K562 (cell line): ENCODE measurements around the gene PBX2. TPM values are rescaled to one million over a fixed set of nuclear protein-coding genes. Genes with fewer than 3 reads are reported as not detected.

Experiments
- BDP1 ChIP-seq: IDR thresholded peaks from 3 replicates; pipeline ENCODE4 v1.6.1; 2011; ENCODE audit not compliant: insufficient read length, insufficient read depth
- CBFB ChIP-seq: sonication (generic); formaldehyde crosslinking; IDR thresholded peaks from 2 replicates; pipeline ENCODE4 v1.4.0; 2020; ENCODE audit warnings: mild to moderate bottlenecking, missing genetic modification reagents
- DACH1 ChIP-seq: fragments of 450-650 bp; IDR thresholded peaks from 2 replicates; pipeline ENCODE4 v1.6.1; 2018; ENCODE audit not compliant: partially characterized antibody
- FOXA3 ChIP-seq, 2 experiments: fragments of 450-650 bp in 1 of 2; sonication (generic) in 1 of 2; formaldehyde crosslinking; IDR thresholded peaks in 1 of 2; conservative IDR thresholded peaks in 1 of 2; 2 replicates each; pipeline versions ENCODE4 v1.4.0 to v1.8.0; 2020 to 2022; ENCODE audit warnings: mild to moderate bottlenecking in 2 of 2, missing genetic modification reagents in 1 of 2
- FOXK1 ChIP-seq: sonication (generic); formaldehyde crosslinking; IDR thresholded peaks from 2 replicates; pipeline ENCODE4 v1.8.0; 2022; ENCODE audit warnings: missing genetic modification reagents, mild to moderate bottlenecking, borderline replicate concordance
- KDM1A ChIP-seq, 2 experiments: fragments of 450-650 bp; IDR thresholded peaks; 2 replicates each; pipeline ENCODE4 v1.6.1; 2016; ENCODE audit warnings: mild to moderate bottlenecking in 2 of 2
- MTA3 ChIP-seq: fragments of 450-650 bp; formaldehyde crosslinking; IDR thresholded peaks from 2 replicates; pipeline ENCODE4 v1.6.1; 2017; ENCODE audit warnings: mild to moderate bottlenecking, borderline replicate concordance
- NELFE ChIP-seq: IDR thresholded peaks from 2 replicates; pipeline ENCODE4 v1.6.1; 2011; ENCODE audit warnings: mild to moderate bottlenecking; ENCODE audit not compliant: insufficient read depth, insufficient read length
- NFIX ChIP-seq: fragments of 250-450 bp; sonication (Bioruptor Pico); IDR thresholded peaks from 2 replicates; pipeline ENCODE4 v1.4.0; 2020; ENCODE audit warnings: low read depth, mild to moderate bottlenecking, moderate library complexity
- RBM22 ChIP-seq: fragments of 200-400 bp; formaldehyde crosslinking; IDR thresholded peaks from 2 replicates; pipeline ENCODE4 v1.6.1; 2018; ENCODE audit warnings: low read length, low read depth; ENCODE audit not compliant: poor library complexity, severe bottlenecking
- RBM34 ChIP-seq: fragments of 200-400 bp; formaldehyde crosslinking; IDR thresholded peaks from 2 replicates; pipeline ENCODE4 v1.6.1; 2018; ENCODE audit warnings: low read length, borderline replicate concordance; ENCODE audit not compliant: insufficient read depth
- SMAD2 ChIP-seq: fragments of 150-350 bp; IDR thresholded peaks from 2 replicates; pipeline ENCODE4 v1.6.1; 2014; ENCODE audit warnings: low read depth, mild to moderate bottlenecking, low read length
- SUPT5H ChIP-seq: fragments of 450-650 bp; IDR thresholded peaks from 2 replicates; pipeline ENCODE4 v1.6.1; 2016
- TCF3 ChIP-seq: sonication (generic); formaldehyde crosslinking; IDR thresholded peaks from 2 replicates; pipeline ENCODE4 v1.4.0; 2020; ENCODE audit warnings: mild to moderate bottlenecking, missing genetic modification reagents
- TOE1 ChIP-seq, 2 experiments: fragments of 450-650 bp in 1 of 2; sonication (generic) in 1 of 2; formaldehyde crosslinking in 1 of 2; IDR thresholded peaks; 2 replicates each; pipeline versions ENCODE4 v1.7.1 to v1.8.0; 2016 to 2022; ENCODE audit warnings: borderline replicate concordance in 2 of 2, mild to moderate bottlenecking in 2 of 2, antibody characterized with exemption in 1 of 2, inconsistent platforms in 1 of 2, low read depth in 1 of 2, missing genetic modification reagents in 1 of 2, moderate library complexity in 1 of 2
- ZBTB43 ChIP-seq: sonication (generic); formaldehyde crosslinking; IDR thresholded peaks from 2 replicates; pipeline ENCODE4 v1.8.0; 2023; ENCODE audit warnings: mild to moderate bottlenecking, missing genetic modification reagents
- ZNF124 ChIP-seq: sonication (generic); formaldehyde crosslinking; IDR thresholded peaks from 2 replicates; pipeline ENCODE4 v1.8.1; 2022; ENCODE audit warnings: missing genetic modification reagents
- ZNF197 ChIP-seq: fragments of 200-800 bp; sonication (Bioruptor generic); IDR thresholded peaks from 2 replicates; pipeline ENCODE4 v1.6.1; 2016; ENCODE audit warnings: low read depth, missing genetic modification characterization, missing compliant biosample characterization
- ZNF407 ChIP-seq: fragments of 450-650 bp; IDR thresholded peaks from 2 replicates; pipeline ENCODE4 v1.6.1; 2016; ENCODE audit warnings: low read depth
- ZNF551 ChIP-seq: fragments of 250-450 bp; sonication (Bioruptor Pico); IDR thresholded peaks from 2 replicates; pipeline ENCODE4 v1.5.0; 2021; ENCODE audit warnings: mild to moderate bottlenecking, moderate library complexity
- polyA plus RNA-seq, 8 experiments: library from polyadenylated mRNA; depleted of rRNA in 4 of 8; stranded (reverse) in 5 of 8; unstranded in 3 of 8; fragments of >200 nt; fragmentation: Nextera tagmentation in 2 of 8; fragmentation: Illumina TruSeq in 1 of 8; extraction: Ambion mirVana in 2 of 8; extraction: Trizol in 1 of 8; gene quantifications; 2 replicates each; pipeline versions ENCODE4 v1.2.1 to v1.2.3, GENCODE V29; 2011 to 2014; ENCODE audit warnings: inconsistent platforms in 1 of 8, missing spikeins in 1 of 8
- total RNA-seq, 7 experiments: library from RNA; depleted of rRNA in 6 of 7; stranded (reverse); fragments of >200 nt in 6 of 7; fragmentation: Illumina TruSeq in 2 of 7; extraction: Trizol in 2 of 7; gene quantifications; 2 replicates each; pipeline versions ENCODE4 v1.2.1 to v1.2.3, GENCODE V29; 2011 to 2021; ENCODE audit warnings: low replicate concordance in 1 of 7

Gene PBX2
- total and polyA plus RNA-seq, 9 of the 15 experiments (the other 6 are each of a cell fraction or from before 2014, with no cell fraction given), result 1.9 to 134 (median 62.5) TPM

- TF ChIP-seq ZNF407, result no peak
- TF ChIP-seq FOXK1, result no peak
- TF ChIP-seq ZBTB43 (CRISPR knock-in tag), result no peak
- TF ChIP-seq CBFB, result no peak; the same call in 1 of the 2 replicates
- TF ChIP-seq NFIX (CRISPR knock-in tag), result no peak
- 0 out of 2 replicates have a peak, but pooled peaks have one; percentile 15 for TF ChIP-seq TOE1 (IDR thresholded peaks at IDR 0.05; ENCODE audit: borderline replicate concordance)
- TF ChIP-seq TOE1 (CRISPR knock-in tag; IDR thresholded peaks at IDR 0.05; ENCODE audit: borderline replicate concordance, low read depth), result no peak
- no peak for TF ChIP-seq SMAD2
- no peak for TF ChIP-seq ZNF124
- peak; percentile 70 for TF ChIP-seq DACH1
- peak; percentile 84 to 88 for TF ChIP-seq KDM1A (IDR thresholded peaks at IDR 0.05)
- TF ChIP-seq ZNF551, result no peak
- TF ChIP-seq RBM22, result no peak
- no peak for TF ChIP-seq FOXA3 (CRISPR knock-in tag; conservative IDR thresholded peaks at IDR 0.05 in 1 of 2, IDR thresholded peaks at IDR 0.05 in 1 of 2)
- no peak for TF ChIP-seq NELFE
- TF ChIP-seq RBM34, result no peak
- peak; percentile 64 for TF ChIP-seq SUPT5H
- no peak for TF ChIP-seq BDP1
- peak; percentile 97 for TF ChIP-seq MTA3
- peak; percentile 98 for TF ChIP-seq TCF3 (CRISPR knock-in tag)
- TF ChIP-seq ZNF197 (CRISPR knock-in tag), result peak; percentile 83; the same call in 1 of the 2 replicates
Measured at GRCh38 chr6:32167761-32168262, 22.2 kb downstream of the PBX2 start (continued).
